BE2C (cell line): ENCODE data around the gene RSBN1L.

Experiments
- DNase-seq: peaks from one replicate; pipeline ENCODE4 v3.0.0-alpha.2; 2020
- H3K27me3 ChIP-seq: fragments of 250-450 bp; sonication (Bioruptor Pico); 2 replicates; pipeline ENCODE4 v1.5.1; 2020; ENCODE audit warnings: mild to moderate bottlenecking
- H3K36me3 ChIP-seq: fragments of 250-450 bp; sonication (Bioruptor Pico); 2 replicates; pipeline ENCODE4 v1.5.1; 2020; ENCODE audit warnings: mild to moderate bottlenecking
- H3K4me1 ChIP-seq: fragments of 250-450 bp; sonication (Bioruptor Pico); 2 replicates; pipeline ENCODE4 v1.5.1; 2020
- H3K4me3 ChIP-seq: 2 replicates; pipeline ENCODE4 v1.5.1; 2011; ENCODE audit warnings: low read depth, low read length
- H3K9me3 ChIP-seq: fragments of 250-450 bp; sonication (Bioruptor Pico); 2 replicates; pipeline ENCODE4 v1.5.1; 2020
- TF ChIP-seq, protein P1 (sequence below): IDR thresholded peaks from 2 replicates; pipeline ENCODE4 v1.5.1; 2012; ENCODE audit warnings: mild to moderate bottlenecking, low read depth, low read length

Gene RSBN1L

DNA sequence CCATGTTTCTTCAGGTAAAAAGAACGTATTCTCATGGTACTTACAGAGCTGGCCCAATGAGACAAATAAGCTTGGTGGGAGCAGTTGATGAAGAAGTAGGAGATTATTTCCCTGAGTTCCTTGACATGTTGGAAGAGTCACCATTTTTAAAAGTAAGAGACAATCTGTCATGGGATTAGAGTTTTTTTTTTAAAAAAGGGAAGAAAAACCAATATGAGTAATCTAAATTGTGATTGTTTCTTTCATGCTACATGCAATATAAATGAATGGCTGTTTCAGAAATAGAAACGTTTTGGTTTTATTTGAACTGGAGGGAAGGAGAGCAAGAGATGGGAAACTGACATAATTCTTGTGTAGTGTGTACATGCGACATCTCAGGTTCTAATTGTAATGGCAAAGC lies 69.2 kb downstream of the RSBN1L start:
- TF ChIP-seq, protein P1, sequence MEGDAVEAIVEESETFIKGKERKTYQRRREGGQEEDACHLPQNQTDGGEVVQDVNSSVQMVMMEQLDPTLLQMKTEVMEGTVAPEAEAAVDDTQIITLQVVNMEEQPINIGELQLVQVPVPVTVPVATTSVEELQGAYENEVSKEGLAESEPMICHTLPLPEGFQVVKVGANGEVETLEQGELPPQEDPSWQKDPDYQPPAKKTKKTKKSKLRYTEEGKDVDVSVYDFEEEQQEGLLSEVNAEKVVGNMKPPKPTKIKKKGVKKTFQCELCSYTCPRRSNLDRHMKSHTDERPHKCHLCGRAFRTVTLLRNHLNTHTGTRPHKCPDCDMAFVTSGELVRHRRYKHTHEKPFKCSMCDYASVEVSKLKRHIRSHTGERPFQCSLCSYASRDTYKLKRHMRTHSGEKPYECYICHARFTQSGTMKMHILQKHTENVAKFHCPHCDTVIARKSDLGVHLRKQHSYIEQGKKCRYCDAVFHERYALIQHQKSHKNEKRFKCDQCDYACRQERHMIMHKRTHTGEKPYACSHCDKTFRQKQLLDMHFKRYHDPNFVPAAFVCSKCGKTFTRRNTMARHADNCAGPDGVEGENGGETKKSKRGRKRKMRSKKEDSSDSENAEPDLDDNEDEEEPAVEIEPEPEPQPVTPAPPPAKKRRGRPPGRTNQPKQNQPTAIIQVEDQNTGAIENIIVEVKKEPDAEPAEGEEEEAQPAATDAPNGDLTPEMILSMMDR: no peak
- DNase-seq: no peak
- Histone ChIP-seq H3K27me3 (no peaks in the 10 kb centered on the region), H3K4me3 (no peak overlapping the region), H3K9me3 (no peaks in the 10 kb centered on the region), H3K36me3 (peaks cover 13% of the 10 kb centered on the region), H3K4me1 (no peaks in the 10 kb centered on the region; the same call in 1 of the 2 replicates)

DNA sequence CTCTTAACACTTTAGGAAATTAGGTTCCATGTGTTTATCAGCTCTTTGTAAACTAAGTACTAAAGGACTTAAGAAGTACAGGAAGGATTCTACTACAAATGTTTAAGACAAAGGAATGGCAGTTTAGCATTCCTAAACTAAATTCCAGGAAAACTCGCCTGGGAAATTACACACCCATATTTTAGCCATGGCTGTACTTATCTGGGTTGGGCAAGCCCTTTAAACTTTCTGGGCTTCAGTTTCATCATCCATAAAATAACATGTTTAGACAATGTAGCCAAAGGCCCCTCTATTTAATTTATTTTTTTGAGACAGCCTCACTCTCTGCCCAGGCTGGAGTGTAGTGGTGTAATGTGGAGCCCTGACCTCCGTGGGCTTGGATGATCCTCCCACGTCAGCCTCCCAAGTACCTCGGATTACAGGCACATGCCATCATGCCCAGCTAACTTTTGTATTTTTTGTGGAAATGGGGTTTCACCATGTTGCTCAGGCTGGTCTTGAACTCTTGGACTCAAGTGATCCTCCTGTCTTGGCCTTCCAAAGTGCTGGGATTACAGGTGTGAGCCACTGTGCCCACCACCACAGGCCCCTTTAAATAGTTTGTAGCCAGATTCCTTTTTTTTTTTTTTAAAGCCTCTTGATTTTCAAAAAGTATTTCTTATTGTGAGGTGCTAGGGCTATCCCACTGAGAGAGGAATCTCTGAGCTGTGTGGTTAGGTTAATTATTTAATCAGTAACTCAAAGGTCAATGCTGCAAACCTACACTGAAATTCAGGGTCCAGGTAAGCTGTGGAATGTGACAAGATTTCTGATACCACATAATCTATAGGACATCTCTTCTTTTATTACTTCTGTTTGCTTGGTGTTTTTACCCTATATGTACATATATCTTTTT lies 69.9 kb downstream of the RSBN1L start:
- no peak for DNase-seq
- TF ChIP-seq, protein P1: no peak
- H3K4me1 ChIP-seq: no peaks in the 10 kb centered on the region; the same call in 1 of the 2 replicates
- no peaks in the 10 kb centered on the region for H3K27me3 ChIP-seq
- H3K36me3 ChIP-seq: peaks cover 13% of the 10 kb centered on the region
- no peaks in the 10 kb centered on the region for H3K9me3 ChIP-seq
- no peak overlapping the region for H3K4me3 ChIP-seq

DNA sequence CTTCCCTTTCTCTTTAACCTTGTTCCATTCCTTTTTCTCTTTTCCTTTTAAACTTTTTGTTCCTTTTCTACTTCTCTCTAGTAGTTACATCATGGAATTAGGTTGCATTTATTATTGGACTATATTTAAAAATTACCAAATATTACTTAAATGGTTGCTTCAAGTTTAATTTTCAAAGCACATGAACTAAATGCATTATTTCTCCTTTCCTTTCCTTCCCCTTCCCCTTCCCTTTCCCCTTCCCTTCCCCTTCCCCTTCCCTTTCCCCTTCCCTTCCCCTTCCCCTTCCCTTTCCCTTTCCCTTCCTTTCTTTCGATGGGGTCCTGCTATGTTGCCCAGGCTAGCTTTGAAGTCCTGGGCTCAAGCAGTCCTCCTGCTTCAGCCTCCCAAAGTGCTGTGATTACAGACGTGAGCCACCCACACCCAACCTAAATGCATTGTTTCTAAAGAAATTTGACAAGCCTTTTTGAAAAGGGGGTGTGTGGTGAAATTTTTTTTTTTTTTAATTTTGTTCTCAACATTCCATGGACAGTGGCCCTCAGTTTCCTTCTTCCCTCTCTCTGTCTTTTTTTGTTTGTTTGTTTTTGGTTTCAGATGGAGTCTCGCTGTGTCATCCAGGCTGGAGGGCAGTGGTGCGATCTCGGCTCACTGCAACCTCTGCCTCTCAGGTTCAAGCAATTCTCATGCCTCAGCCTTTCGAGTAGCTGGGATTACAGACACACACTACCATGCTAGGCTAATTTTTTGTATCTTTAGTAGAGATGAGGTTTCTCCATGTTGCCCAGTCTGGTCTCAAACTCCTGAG lies 70.7 kb downstream of the RSBN1L start:
- Histone ChIP-seq H3K4me3 (no peak overlapping the region), H3K9me3 (no peaks in the 10 kb centered on the region), H3K36me3 (peaks cover 16% of the 10 kb centered on the region), H3K27me3 (no peaks in the 10 kb centered on the region), H3K4me1 (peaks cover 2% of the 10 kb centered on the region; the same call in 1 of the 2 replicates)
- TF ChIP-seq, protein P1: no peak
- no peak for DNase-seq

DNA sequence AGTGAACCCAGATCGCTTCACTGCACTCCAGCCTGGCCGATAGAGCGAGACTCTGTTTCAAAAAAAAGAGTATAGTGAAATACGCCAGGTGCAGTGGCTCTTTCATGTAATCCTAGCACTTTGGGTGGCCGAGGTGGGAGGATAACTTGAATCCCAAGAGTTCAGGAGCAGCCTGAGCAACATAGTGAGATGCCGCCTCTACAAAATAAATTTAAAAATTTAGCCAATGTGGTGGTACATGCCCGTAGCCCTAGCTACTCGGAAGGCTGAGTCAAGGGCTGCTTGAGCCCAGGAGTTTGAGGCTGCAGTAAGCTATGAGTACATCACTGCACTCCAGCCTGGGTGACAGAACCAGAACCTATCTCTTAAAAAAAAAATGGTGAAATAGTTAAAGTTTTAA lies 74.1 kb downstream of the RSBN1L start:
- Histone ChIP-seq H3K27me3 (no peaks in the 10 kb centered on the region), H3K36me3 (peaks cover 34% of the 10 kb centered on the region), H3K4me3 (no peak overlapping the region), H3K9me3 (no peaks in the 10 kb centered on the region), H3K4me1 (peaks cover 3% of the 10 kb centered on the region)
- DNase-seq: no peak
- TF ChIP-seq, protein P1: no peak

DNA sequence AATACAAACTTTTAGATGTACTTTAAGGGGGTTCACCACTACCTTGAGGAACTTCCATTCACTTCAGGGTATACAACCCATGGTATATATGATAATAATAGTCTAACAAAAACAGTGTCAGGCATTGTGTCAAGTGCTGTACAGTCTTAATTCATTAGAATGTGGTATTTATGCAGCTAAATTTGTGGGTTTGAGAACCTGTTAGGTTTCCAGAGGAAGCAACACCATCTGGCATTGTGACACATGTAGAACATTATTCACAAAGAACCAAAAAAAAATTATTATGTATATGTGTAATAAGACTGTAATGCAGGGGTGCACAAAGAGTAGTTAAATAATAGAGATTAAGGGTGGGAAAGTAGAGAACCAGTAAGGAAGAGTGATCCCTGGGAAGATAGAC lies 75.6 kb downstream of the RSBN1L start:
- no peak for DNase-seq
- TF ChIP-seq, protein P1: no peak
- Histone ChIP-seq H3K4me1 (peaks cover 3% of the 10 kb centered on the region), H3K4me3 (no peak overlapping the region), H3K36me3 (peaks cover 37% of the 10 kb centered on the region), H3K27me3 (no peaks in the 10 kb centered on the region), H3K9me3 (no peaks in the 10 kb centered on the region)
